Activated CD4-positive, alpha-beta T cell treated with anti-CD3 and anti-CD28 coated beads, Interleukin-2, amount 50 U/mL, for 24 hours (primary cell): ENCODE data around the gene PCNX3.

Experiments
- DNase-seq, 2 donors: peaks; one replicate each; pipeline ENCODE4 v3.0.0-alpha.2; 2020; ENCODE audit warnings: low read depth in 1 of 2, low spot score in 1 of 2

PCNX3 gene

GRCh38 chr11:65596520-65596919, 19.1 kb upstream of the PCNX3 start:
- no peak for DNase-seq

- DNase-seq: no peak
These were observed 17.3 kb upstream of the PCNX3 start for GRCh38 chr11:65598258-65598699.

- no peak for DNase-seq
These were observed 16.2 kb upstream of the PCNX3 start for GRCh38 chr11:65599216-65599954.

- DNase-seq: no peak
These were observed 15.7 kb upstream of the PCNX3 start for GRCh38 chr11:65599955-65600246.

- DNase-seq: no peak
These were observed 11.3 kb upstream of the PCNX3 start for GRCh38 chr11:65604258-65604657.

- DNase-seq: no peak
These were observed 8.5 kb upstream of the PCNX3 start for GRCh38 chr11:65606876-65607613.

GRCh38 chr11:65607614-65608426, 7.8 kb upstream of the PCNX3 start:
- no peak for DNase-seq

- DNase-seq: no peak
These were observed 6.3 kb upstream of the PCNX3 start for GRCh38 chr11:65609229-65609628.

GRCh38 chr11:65609665-65610064, 5.9 kb upstream of the PCNX3 start:
- no peak for DNase-seq

GRCh38 chr11:65610404-65610803, 5.2 kb upstream of the PCNX3 start:
- DNase-seq: no peak

GRCh38 chr11:65611028-65611757, 4.4 kb upstream of the PCNX3 start:
- no peak for DNase-seq

GRCh38 chr11:65611758-65612603, 3.6 kb upstream of the PCNX3 start:
- no peak for DNase-seq

GRCh38 chr11:65612691-65613090, 2.9 kb upstream of the PCNX3 start:
- no peak for DNase-seq

- no peak for DNase-seq
These were observed 2.3 kb upstream of the PCNX3 start for GRCh38 chr11:65613091-65613928.

- no peak for DNase-seq
These were observed 486 bp downstream of the PCNX3 start for GRCh38 chr11:65615950-65616574.

- no peak for DNase-seq
These were observed 1.0 kb downstream of the PCNX3 start for GRCh38 chr11:65616575-65617001.

GRCh38 chr11:65617136-65617850, 1.7 kb downstream of the PCNX3 start:
- no peak for DNase-seq

- no peak for DNase-seq
These were observed 2.6 kb downstream of the PCNX3 start for GRCh38 chr11:65617990-65618751.
